Inflammatory macrophage (primary cell): ENCODE results near the gene STYXL1.

ENCODE experiments used
- DNase-seq, 2 donors: peaks; one replicate each; pipeline ENCODE4 v3.0.0-alpha.2; 2020 to 2022

STYXL1 gene

DNA sequence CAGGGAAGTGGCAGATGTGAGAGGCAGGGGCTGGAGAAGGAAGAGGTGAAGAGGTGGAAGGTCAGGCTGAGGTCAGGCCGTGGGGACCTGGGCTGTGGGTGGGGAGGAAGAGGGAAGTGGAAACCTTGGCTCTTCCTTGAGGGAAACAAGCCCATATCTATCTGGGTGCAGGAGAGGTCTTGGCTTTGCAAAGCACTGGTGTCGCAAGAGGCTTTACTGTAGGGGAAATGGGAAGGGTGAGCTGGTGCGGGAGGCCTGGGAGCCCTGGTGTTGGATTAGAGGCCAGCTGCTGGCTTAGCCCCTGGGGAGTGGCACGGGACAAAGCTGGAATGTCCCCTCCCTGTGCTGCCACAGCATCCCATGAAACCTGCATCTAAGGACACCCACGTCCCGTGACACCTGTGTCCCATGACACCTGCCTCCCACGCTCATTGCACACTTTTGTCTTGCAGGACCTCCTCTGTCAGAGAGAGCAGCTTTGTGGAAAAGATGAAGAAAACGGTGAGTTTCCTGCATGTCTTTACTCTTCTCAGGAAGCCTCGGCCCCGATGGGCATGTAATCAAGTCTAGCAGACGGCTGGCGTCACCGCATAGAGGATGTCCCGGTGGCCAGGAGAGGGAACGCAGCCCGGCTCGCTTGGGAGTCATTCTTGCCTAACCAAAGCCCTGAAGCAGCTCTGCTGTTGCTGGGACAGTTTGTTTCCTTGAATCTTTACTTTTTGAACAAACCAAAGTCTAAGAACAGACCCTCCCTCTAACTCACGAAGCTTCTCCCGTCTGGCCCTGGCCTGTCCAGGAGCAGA, 75.6 kb downstream of the STYXL1 start:
- DNase-seq = peak; percentile 85 to 89

DNA sequence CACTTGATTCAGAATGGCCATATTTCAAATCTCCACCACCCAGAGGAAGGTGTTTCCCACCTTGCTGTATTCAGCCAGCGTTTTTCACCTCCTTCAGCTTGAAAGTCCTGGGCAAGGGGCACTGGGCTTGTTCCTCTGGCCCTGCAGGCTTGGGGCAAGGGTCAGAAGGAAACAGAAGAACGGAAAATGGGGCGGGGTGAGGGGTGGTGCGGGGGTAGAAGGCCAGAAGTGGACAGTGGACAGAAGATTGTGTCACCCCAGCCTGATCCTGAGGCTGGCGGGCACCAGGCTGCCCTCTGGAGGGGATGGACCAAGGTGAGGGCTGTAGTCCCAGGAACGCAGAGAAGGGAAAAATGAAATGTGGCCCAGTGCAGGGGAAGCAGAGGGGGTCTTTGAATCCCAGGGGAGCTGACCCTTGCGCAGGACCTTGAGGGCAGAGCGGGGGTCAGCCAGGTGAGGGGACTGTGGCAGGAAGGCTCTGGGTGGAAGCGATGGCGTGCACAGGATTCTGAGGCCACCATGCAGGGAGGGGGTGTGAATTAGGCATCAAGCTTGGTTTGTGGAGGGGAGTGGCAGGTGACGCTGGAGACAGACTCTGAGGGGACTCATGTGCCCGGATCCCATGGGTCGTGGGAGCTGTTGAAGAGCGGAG, 76.4 kb downstream of the STYXL1 start:
- DNase-seq = no peak

DNA sequence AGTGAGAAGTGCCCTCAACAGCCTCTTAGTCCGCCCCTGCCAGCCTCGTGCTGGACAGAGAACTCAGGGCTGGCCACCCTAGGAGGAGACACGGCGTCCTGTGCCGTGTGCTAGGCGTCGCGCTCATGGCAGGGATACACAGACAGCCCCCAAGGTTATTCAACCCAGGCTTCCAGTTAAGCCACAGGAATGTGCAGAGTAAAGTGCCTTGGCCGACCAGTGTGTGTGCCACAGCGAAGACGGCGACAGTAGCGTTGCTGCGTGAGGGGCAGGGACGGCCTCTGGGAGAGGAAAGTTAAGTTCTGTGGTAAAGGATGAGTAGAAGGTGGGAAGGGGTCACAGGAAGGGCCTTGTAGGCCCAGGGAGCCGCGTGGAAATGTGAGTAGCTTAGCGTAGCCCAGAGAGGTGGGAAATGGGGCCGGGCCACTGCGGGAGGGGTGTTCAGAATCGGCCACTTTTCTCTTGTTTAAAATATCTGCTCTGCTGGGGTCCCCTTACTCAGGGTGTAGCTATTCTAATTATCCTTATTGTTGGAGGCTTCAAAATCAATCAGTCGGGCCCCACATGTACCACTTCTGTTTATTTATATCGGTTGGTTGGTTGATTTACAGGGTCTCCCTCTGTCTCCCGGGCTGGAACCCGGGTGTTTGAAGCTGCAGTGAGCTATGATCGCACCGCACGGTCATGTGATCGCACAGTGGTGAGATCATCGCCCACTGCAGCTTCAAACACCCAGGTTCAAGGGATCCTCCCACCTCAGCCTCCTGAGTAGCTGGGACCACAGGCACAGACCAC, 77.9 kb downstream of the STYXL1 start:
- DNase-seq = no peak

- DNase-seq = peak; percentile 26 to 36
These were observed 78.6 kb downstream of the STYXL1 start for GRCh38 chr7:75969182-75969581.

GRCh38 chr7:75968561-75969001, 79.2 kb downstream of the STYXL1 start:
- no peak for DNase-seq

GRCh38 chr7:75968012-75968411, 79.8 kb downstream of the STYXL1 start:
- no peak for DNase-seq

GRCh38 chr7:75967487-75967997, 80.3 kb downstream of the STYXL1 start:
- peak; percentile 72 to 76 for DNase-seq

DNA sequence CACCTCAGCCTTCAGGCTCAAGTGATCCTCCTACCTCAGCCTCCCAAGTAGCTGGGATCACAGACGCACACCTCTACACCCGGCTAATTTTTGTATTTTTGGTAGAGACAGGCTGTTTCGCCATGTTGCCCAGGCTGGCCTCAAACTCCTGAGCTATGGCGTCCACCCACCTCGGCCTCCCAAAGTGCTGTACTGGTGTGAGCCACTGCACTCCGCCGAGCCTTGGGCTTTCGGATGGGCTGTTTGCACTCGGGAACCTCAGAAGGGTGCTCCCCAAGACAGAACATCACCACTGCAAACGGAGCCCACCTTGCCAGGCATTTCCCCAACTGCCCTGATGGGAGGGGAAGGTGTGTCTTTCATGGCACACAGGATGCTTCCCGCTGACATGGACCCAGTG, 80.7 kb downstream of the STYXL1 start:
- DNase-seq = no peak

- no peak for DNase-seq
These were observed 81.4 kb downstream of the STYXL1 start for GRCh38 chr7:75966190-75966961.

DNA sequence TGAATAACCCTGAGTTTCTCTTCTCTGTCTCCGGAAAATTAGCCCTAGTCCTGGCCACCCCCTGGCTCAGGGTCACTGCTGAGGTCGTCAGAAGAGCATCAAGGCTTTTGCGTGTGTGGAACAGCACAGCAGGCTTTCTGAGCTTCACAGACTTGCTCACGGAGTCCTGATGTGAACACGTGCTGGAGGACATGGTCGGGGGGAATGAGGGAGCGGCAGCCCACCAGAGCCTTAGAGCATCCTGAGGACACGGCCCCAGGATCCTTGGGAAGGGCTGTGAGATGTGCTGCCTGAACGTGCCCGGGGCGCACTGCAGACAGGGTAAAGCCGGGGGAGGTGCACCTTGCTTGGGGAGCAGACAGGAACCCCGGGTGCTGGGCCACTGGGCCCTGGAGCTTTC, 82.2 kb downstream of the STYXL1 start:
- DNase-seq = no peak

DNA sequence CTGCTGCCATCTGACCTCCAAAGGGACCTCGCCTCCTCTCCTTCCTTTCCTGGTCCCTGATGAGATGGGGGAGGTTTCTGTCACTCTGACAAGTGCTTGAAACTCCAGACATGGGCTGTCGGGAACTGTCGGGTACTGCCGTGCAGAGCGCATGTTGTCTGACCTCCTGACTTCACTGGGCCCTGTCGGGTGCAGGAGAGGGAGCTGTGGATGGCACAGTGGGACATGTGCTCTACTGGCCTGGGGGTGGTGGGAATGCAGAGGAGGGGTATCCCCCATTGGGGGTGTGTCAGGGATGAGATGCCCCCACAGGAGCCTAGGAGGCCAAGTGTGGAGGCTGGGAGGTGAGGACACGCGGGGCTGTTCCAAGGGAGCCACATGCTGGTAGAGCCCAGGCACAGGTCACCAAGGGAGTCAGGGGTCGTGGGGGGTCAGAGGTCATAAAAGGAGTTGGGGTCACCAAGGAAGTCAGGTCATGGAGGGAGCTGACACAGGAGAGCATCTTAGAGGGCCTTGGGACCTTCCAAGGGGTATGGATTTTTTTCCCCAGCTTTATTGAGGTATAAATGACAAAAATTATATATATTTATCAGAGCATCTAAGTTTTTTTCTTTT, 84.3 kb downstream of the STYXL1 start:
- no peak for DNase-seq

GRCh38 chr7:75962607-75963380, 85.0 kb downstream of the STYXL1 start:
- no peak for DNase-seq

DNA sequence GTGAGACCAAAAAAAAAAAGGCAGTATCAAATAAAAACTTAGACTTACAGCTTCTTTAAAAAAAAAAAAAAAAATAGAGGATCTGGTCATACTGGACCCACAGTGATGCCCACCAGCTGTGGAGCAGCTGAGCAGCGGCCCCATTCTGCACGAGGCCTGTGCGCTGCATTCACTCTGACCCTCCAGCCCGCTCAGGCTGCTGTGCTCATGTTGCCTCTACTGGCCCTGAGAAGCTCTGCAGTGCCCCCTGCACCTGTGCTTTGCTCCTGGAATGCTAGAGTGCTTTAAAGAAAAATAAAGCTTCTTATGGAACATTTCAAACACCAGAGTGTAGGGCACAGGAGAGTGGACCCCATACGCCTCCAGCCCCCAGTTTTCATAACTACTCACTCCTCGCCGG, 86.6 kb downstream of the STYXL1 start:
- DNase-seq = no peak

- no peak for DNase-seq
These were observed 87.4 kb downstream of the STYXL1 start for GRCh38 chr7:75960372-75960771.

DNA sequence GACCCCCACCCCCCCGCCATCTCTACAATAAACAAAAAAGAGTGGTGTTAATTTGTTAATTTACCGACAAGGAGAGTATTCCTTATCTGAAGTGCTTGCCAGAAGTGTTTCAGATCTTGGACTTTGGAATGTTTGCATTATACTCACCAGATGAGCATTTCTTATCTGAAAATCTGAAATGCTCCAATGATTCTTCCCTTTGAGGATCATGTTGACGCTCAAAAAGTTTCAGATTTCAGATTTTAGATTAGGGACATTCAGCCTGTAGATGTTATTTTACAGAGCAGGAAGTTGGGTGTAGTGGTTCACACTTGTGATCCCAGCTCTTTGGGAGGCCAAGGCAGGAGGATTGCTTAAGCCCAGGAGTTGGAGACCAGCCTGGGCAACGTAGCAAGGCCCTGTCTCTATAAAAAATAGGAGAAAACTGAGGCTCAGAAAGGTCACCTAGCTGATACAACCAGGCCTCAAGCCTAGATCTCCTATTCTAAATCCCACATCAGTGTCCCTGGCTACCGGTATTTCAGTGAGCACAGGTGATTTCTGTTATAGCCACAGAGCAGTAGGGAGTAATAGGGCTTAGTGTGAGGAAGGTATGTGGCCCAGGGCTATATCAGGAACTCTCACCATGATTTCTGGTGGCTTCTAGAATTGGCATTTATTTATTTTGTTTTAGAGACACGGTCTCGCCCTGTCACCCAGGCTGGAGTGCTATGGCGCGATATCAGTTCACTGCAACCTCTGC, 88.8 kb downstream of the STYXL1 start:
- DNase-seq = no peak

- DNase-seq = no peak
These were observed 90.6 kb downstream of the STYXL1 start for GRCh38 chr7:75957021-75957736.

- DNase-seq = no peak
These were observed 92.4 kb downstream of the STYXL1 start for GRCh38 chr7:75955331-75955955.

GRCh38 chr7:75953931-75954330, 93.9 kb downstream of the STYXL1 start:
- peak; percentile 84 to 86 for DNase-seq

- DNase-seq = peak in 1 of 2 donors; percentile 31
These were observed 94.4 kb downstream of the STYXL1 start for GRCh38 chr7:75953431-75953830.
